Activated naive CD4-positive, alpha-beta T cell treated with anti-CD3 and anti-CD28 coated beads, Interleukin-2, amount 50 U/mL, for 24 hours (primary cell): ENCODE measurements around the gene OSBPL1A.

Experiments
- H3K27ac Mint-ChIP-seq: one replicate; pipeline ENCODE4 v1.8.0; 2021; ENCODE audit warnings: mild to moderate bottlenecking, mixed read lengths
- H3K27me3 Mint-ChIP-seq: one replicate; pipeline ENCODE4 v1.8.0; 2021; ENCODE audit warnings: mixed read lengths
- H3K36me3 Mint-ChIP-seq: one replicate; pipeline ENCODE4 v1.8.0; 2021; ENCODE audit warnings: mixed read lengths
- H3K4me1 Mint-ChIP-seq: one replicate; pipeline ENCODE4 v1.8.0; 2021; ENCODE audit warnings: mixed read lengths
- H3K4me3 Mint-ChIP-seq: one replicate; pipeline ENCODE4 v1.8.0; 2021; ENCODE audit warnings: mild to moderate bottlenecking, mixed read lengths
- H3K9me3 Mint-ChIP-seq: one replicate; pipeline ENCODE4 v1.8.0; 2021; ENCODE audit warnings: mixed read lengths

Gene OSBPL1A

DNA sequence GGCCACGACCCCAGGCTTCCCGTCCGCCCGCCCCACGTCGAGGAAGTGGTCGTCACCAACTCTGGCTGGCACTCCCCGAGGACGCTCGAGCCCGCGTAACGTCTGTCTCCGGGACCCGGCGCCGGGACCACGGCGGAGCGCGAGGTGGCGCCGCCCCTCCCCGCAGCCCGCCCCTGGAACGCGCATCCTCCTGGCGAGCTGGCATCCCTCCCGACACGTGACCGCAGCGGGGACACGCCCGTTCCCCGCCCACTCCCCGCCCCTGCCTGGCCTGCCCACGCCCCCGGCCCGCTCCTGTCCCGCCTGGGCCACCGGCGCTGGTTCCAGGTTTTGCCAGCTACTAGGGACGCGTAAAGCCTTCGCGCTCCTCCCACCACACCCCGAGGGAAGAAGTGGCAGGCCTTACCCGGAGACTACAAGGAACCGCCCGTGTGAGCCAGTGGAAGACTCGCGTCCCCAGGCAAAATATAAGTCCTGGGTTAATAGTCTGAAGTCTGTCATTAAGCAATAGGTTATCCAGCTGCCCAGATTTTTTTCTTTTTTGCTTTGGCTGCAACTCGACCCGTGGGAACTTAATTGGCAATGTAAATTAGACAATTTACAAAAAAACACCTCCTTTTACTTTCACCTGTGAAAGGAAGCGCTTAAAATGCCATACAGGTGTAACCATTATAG is at the start of gene OSBPL1A:
TSS of gene OSBPL1A (minus strand) at position 131 of the 675 bp plus-strand sequence. CDS start 20,291 bp downstream, outside the sequence.
- H3K9me3 Mint-ChIP-seq, result no peaks in the 10 kb centered on the region
- H3K27me3 Mint-ChIP-seq, result peaks cover 3% of the 10 kb centered on the region
- H3K27ac Mint-ChIP-seq, result peak within 1 kb of the TSS; percentile 62
- H3K4me3 Mint-ChIP-seq, result peak within 1 kb of the TSS; percentile 85
- peaks cover 20% of the 10 kb centered on the region for H3K4me1 Mint-ChIP-seq
- no peaks in the 10 kb centered on the region for H3K36me3 Mint-ChIP-seq

DNA sequence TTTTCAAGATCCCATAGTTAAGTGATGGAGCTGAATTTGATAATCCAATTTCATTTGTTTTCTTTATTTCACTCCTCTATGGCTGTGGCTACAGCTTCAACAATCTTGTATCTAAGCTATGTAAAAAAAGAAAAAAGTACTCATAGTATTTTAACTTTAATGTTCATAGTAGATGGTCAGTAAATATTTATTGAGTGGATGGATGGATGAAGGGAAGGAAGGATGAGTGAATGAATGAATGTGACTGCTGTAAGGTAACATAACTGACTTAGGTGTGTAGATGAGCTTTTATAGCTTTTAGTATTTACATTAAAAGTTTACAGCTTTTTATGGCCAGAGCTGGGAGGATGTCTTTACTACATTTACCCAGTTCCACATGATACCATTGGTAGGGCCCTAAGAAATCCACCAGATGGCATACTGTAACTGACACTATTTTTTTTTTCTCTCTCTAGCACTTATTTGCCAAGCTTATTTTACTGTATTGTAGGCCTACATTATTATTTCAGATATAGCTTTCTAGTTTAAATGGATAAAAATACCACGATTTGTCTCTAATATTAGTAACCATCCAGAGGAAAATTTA is 49.4 kb upstream of the OSBPL1A start:
- H3K27me3 Mint-ChIP-seq, result no peaks in the 10 kb centered on the region
- no peak overlapping the region for H3K27ac Mint-ChIP-seq
- H3K9me3 Mint-ChIP-seq, result no peaks in the 10 kb centered on the region
- peaks cover 3% of the 10 kb centered on the region for H3K4me1 Mint-ChIP-seq
- no peak overlapping the region for H3K4me3 Mint-ChIP-seq
- peaks cover 31% of the 10 kb centered on the region for H3K36me3 Mint-ChIP-seq

DNA sequence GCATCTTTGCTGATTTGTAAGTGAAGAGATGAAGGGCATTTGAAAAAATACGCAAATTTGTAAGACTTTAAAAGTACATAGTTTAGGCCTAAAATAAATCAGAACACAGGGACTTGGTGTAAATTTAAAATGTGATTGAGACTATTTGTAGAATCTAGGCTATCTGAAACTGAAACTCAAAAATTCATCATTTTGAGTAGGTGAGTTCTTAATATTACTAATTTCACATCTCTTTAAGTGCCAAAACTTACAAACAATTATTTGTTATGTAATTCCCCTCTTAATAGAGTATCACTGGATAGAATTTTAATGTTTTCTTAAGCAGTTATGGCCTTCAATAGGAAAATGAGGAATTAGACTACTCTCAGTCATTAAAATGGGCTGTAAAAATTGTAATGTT is 48.8 kb upstream of the OSBPL1A start:
- H3K4me1 Mint-ChIP-seq, result peaks cover 3% of the 10 kb centered on the region
- no peak overlapping the region for H3K4me3 Mint-ChIP-seq
- H3K27me3 Mint-ChIP-seq, result no peaks in the 10 kb centered on the region
- H3K9me3 Mint-ChIP-seq, result no peaks in the 10 kb centered on the region
- H3K27ac Mint-ChIP-seq, result no peak overlapping the region
- peaks cover 32% of the 10 kb centered on the region for H3K36me3 Mint-ChIP-seq

DNA sequence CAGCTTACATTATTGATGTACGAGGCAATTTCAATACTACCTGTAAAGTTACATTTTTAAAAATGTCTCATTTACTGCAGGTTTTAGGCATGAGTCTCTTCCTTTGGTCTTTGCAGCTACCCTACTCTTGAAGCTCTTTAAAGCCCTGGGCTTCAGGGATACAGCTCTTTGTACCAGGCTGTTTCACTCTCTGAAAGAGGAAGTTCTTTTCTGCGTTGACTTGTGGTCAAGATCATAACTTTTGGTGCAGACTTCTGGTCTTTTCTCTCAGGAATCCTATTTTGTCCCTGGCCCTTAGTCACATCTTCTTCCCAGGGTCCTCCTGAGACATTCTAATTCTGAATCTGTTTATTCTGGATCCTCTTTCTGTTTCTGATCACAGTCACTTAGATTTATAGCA is 46.2 kb upstream of the OSBPL1A start:
- no peaks in the 10 kb centered on the region for H3K27me3 Mint-ChIP-seq
- H3K4me3 Mint-ChIP-seq, result no peak overlapping the region
- H3K36me3 Mint-ChIP-seq, result peaks cover 28% of the 10 kb centered on the region
- peaks cover 3% of the 10 kb centered on the region for H3K4me1 Mint-ChIP-seq
- no peak overlapping the region for H3K27ac Mint-ChIP-seq
- no peaks in the 10 kb centered on the region for H3K9me3 Mint-ChIP-seq

DNA sequence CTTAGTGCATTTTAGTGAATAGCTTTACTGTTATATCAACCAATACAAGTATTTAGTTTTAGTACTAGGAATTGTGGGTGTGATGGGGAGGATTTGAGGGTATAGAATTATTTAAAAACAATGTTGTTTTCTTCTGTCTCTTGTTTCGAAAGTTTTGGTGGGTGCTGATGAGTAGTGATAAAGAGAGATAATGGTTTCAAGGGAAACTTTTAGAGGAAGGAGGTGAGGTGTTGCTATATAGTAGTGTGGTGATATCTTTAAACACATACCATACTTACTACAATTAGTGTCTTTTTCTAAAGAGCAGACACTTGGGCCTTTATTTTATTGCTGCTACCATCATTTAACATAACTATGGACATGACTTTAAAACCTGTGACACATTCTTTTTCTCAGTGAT is 39.3 kb upstream of the OSBPL1A start:
- Mint-ChIP-seq H3K4me1 (no peaks in the 10 kb centered on the region), H3K9me3 (no peaks in the 10 kb centered on the region), H3K27me3 (no peaks in the 10 kb centered on the region), H3K4me3 (no peak overlapping the region), H3K36me3 (peaks cover 19% of the 10 kb centered on the region), H3K27ac (no peak overlapping the region)

DNA sequence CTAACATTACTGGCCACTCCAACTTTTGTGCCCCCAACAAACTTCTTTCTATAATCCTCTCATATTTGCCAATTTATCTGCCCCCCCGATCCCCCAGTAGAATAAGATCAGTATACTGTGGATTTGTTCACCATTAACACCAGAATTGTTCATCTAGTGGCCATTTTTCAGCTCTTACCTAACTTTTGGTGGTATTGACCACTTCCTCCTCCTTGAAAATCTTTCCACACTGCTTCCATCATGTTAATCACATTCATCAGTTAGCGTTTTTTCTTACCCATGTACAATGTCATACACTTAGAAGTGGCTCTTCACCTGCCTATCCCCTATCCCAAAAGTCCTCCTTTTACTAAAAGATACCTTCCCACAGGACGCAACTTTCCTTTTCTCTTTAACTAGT is 35.0 kb upstream of the OSBPL1A start:
- Mint-ChIP-seq H3K4me3 (no peak overlapping the region), H3K27me3 (no peaks in the 10 kb centered on the region), H3K9me3 (peaks cover 4% of the 10 kb centered on the region), H3K27ac (no peak overlapping the region), H3K36me3 (peaks cover 7% of the 10 kb centered on the region), H3K4me1 (peaks cover 10% of the 10 kb centered on the region)

DNA sequence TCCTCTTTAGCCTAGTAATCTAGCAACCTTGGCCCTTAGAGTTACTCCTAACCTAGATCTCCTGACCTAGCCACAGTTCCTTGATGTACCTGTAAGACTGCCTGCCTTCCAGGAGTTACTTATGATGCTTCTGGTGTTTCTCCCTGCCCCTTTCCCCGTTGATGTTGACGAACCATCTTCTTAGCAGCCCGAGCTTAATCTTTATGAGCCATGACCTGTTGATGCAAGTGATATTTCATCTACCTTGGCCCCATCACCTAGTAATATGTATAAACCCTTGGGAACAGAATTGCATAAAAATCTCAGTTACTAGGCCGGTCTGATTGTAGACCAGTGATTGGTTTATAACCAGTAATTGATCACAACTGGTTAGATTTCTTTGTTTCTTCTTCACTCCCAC is 31.6 kb upstream of the OSBPL1A start:
- H3K4me1 Mint-ChIP-seq, result peaks cover 27% of the 10 kb centered on the region
- peaks cover 13% of the 10 kb centered on the region for H3K9me3 Mint-ChIP-seq
- H3K36me3 Mint-ChIP-seq, result peaks cover 17% of the 10 kb centered on the region
- peaks cover 2% of the 10 kb centered on the region for H3K27me3 Mint-ChIP-seq
- H3K4me3 Mint-ChIP-seq, result no peak overlapping the region
- no peak overlapping the region for H3K27ac Mint-ChIP-seq

DNA sequence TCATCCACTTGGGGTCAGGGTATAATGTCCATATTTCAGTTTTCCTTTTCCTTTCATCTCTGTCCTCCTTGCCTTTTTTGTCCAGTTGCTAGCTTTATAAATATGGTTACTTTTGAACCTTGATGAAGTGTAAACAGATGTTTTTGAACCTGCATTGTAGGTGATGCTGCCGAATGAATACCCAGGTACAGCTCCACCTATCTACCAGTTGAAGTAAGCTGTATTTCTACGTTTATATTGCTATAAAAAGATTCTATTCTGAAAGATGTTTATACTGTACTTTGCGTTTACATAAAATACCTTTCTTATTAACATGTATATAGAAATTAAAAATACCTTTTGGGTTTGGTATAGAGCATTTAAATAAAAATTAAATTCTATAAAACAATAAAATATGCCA is 31.1 kb upstream of the OSBPL1A start:
- H3K27ac Mint-ChIP-seq, result no peak overlapping the region
- H3K4me1 Mint-ChIP-seq, result peaks cover 27% of the 10 kb centered on the region
- no peak overlapping the region for H3K4me3 Mint-ChIP-seq
- peaks cover 4% of the 10 kb centered on the region for H3K27me3 Mint-ChIP-seq
- H3K9me3 Mint-ChIP-seq, result peaks cover 13% of the 10 kb centered on the region
- peaks cover 17% of the 10 kb centered on the region for H3K36me3 Mint-ChIP-seq

DNA sequence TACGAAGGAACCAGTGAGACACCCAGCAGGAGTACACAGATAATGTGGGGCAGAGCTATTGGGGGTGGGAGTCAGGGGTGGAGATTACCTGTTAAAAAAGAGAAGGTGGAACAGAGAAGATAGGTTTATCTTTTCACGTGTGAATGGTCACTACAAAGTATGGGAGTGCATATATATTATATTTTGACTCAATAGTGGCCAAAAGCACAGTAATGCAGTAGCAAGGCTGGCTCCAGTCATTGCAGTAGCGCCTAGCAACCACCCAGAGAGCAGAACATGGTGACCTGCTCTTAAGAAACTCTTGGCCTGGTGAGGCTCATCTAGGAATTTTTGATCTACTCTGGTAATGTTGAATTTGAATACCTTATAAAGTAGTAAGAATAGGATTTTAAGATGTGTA is 29.9 kb upstream of the OSBPL1A start:
- peaks cover 27% of the 10 kb centered on the region for H3K4me1 Mint-ChIP-seq
- peak overlapping the region; percentile 90 for H3K4me3 Mint-ChIP-seq
- peaks cover 6% of the 10 kb centered on the region for H3K27me3 Mint-ChIP-seq
- H3K9me3 Mint-ChIP-seq, result peaks cover 13% of the 10 kb centered on the region
- peaks cover 20% of the 10 kb centered on the region for H3K36me3 Mint-ChIP-seq
- no peak overlapping the region for H3K27ac Mint-ChIP-seq

DNA sequence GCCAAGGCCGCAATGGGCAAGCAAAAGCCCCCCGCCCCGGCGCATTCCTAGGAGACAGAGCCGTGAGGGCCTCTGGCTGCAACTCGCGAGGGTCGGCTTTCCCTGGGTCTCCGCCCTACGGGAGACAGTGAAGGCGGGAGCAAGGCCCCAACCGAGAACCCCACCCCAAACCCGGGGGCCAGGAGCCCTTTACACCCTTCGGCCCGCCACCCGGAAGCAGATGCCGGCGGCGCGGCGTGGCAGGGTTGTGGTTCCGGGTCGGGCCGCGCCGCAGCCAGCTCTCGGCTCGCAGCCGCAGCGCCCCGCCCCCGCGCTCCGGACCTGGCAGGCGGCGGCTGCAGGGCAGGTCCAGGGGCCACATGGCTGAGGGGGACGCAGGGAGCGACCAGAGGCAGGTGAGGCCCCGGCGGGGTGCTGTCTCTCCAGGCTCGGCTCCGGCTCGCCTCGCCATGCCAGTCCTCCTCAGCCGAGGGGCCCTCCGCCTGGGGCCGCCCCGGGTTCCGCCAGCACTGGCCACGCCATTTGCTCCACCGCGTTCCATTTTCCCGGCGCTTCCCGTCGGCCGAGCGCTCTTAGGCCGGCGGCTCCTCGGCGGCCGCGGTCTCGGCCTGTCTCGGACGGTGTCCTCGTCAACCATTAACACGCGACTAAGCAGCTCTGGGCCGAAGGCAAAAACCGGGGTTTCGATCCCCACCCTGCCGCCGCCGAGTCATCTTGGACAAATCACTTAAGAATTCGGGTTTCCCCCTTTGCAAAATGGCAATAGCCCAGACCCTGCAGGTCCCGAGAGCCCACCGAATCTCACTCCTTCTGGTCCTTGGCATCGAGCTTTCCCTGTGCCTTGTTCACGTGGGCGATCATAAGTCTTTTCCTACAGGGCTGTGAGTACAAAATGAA is 29.0 kb upstream of the OSBPL1A start, which contains the start of gene IMPACT:
TSS of gene IMPACT (plus strand) at position 273 of the 897 bp plus-strand sequence. CDS start at position 360, 87 bp downstream.
- Mint-ChIP-seq H3K27me3 (peaks cover 11% of the 10 kb centered on the region), H3K9me3 (peaks cover 13% of the 10 kb centered on the region), H3K27ac (peak within 1 kb of the TSS; percentile 96), H3K4me3 (peak within 1 kb of the TSS; percentile 90), H3K4me1 (peaks cover 27% of the 10 kb centered on the region), H3K36me3 (peaks cover 20% of the 10 kb centered on the region)

DNA sequence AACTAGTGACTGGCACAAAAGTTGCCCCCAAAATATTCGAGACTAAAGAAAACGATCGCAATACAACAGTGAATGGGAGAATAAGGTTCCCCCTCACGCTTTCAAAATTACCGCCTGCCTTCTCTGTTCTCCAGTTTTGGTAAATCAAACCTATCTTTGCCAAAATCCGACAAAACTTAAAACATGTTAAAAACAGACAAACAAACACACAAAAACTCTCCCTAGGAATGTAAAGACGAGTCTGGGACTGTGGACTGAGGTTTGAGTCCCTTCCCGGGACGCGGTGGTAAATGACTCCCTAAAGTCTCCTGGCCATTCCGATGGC is 28.4 kb upstream of the OSBPL1A start:
- peak overlapping the region; percentile 73 for H3K27ac Mint-ChIP-seq
- peaks cover 17% of the 10 kb centered on the region for H3K36me3 Mint-ChIP-seq
- H3K4me1 Mint-ChIP-seq, result peaks cover 27% of the 10 kb centered on the region
- H3K4me3 Mint-ChIP-seq, result peak overlapping the region; percentile 79
- H3K27me3 Mint-ChIP-seq, result peaks cover 14% of the 10 kb centered on the region
- H3K9me3 Mint-ChIP-seq, result peaks cover 13% of the 10 kb centered on the region

DNA sequence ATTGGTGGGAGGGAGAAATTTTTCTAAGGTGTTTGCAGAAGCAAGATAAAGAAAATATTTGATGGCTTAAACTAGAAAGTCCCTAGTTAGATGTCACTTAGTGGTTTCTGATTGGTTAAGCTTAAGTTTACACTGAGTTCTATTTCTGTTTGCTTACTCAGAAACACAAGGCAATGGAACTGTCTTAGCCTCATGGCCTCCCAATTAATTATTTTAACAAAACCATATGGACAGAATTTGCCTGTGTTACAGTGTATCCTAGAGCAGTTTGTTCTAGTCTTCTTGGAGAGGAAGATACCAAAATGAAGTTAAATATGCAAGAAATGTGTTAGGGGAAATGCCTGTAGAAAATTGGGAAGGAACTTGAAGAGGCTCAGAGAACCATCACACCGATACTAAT is 24.2 kb upstream of the OSBPL1A start:
- H3K27ac Mint-ChIP-seq, result no peak overlapping the region
- H3K36me3 Mint-ChIP-seq, result peaks cover 18% of the 10 kb centered on the region
- no peak overlapping the region for H3K4me3 Mint-ChIP-seq
- H3K27me3 Mint-ChIP-seq, result peaks cover 21% of the 10 kb centered on the region
- H3K4me1 Mint-ChIP-seq, result peaks cover 10% of the 10 kb centered on the region
- peaks cover 10% of the 10 kb centered on the region for H3K9me3 Mint-ChIP-seq

DNA sequence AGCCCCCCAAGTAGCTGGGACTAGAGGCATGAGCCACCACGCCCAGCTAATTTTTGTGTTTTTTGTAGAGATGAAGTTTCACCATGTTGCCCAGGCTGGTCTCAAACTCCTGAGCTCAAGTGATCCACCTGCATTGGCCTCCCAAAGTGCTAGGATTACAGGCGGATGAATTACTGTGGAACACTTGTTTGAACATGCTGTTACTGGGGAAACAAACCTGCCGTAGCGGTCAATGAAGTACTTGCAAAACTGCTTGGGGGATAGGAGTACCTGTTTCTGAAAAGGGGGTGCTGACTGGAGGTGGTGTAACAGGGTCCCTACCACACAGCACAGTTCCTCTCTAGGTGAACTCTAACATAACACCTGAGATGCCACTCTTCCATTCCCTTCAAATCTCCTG is 22.9 kb upstream of the OSBPL1A start:
- Mint-ChIP-seq H3K4me3 (no peak overlapping the region), H3K27me3 (peaks cover 23% of the 10 kb centered on the region), H3K4me1 (peaks cover 2% of the 10 kb centered on the region), H3K27ac (no peak overlapping the region), H3K9me3 (peaks cover 3% of the 10 kb centered on the region), H3K36me3 (peaks cover 13% of the 10 kb centered on the region)

DNA sequence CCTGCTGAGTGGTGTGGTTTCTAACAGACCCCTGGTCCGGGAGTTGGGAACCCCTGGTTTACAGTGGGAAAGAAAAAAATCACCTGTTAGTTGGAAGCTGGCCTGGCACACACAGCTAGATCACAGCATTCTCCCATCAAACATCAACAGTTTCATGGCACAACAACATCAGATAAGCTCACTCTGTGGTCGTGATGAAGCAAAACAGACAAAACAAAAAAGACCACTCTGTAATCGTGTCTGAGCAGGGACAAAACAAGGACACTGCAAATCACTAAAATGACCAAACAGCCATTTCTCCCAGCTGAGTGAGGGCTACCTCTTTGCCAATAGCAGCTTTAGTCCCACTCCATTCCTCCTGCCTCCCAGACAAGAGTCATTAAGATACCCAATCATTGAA is 19.9 kb upstream of the OSBPL1A start:
- peaks cover 17% of the 10 kb centered on the region for H3K27me3 Mint-ChIP-seq
- H3K36me3 Mint-ChIP-seq, result peaks cover 4% of the 10 kb centered on the region
- H3K4me3 Mint-ChIP-seq, result no peak overlapping the region
- no peaks in the 10 kb centered on the region for H3K4me1 Mint-ChIP-seq
- no peak overlapping the region for H3K27ac Mint-ChIP-seq
- peaks cover 6% of the 10 kb centered on the region for H3K9me3 Mint-ChIP-seq

DNA sequence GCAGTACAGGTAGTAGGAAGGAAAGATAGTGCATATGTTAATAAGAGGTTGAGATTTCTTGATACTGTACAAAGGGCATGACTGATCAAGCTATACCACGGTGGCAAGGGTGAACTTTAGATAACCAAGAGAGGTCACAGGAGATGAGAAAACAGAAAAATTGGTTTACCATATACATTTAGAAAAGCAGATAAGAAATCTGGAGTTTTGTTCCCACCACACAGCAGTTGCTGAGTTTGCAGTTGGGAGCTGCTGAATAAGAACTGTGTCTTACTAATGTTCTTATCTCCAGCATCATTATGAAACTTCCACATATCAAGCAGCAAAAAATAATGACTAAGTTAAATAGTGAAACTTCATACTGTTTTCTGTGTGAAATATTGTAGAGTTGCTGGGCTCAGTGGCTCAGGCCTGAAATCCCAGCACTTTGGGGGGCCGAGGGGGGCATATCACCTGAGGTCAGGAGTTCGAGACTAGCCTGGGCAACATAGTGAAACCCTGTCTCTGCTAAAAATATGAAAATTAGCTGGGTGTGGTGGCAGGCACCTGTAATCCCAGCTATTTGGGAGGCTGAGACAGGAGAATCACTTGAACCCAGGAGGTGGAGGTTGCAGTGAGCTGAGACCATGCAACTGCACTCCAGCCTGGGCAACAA is 16.9 kb upstream of the OSBPL1A start:
- Mint-ChIP-seq H3K4me1 (no peaks in the 10 kb centered on the region), H3K4me3 (no peak overlapping the region), H3K9me3 (peaks cover 6% of the 10 kb centered on the region), H3K27me3 (peaks cover 12% of the 10 kb centered on the region), H3K27ac (no peak overlapping the region), H3K36me3 (peaks cover 4% of the 10 kb centered on the region)
